Neural progenitor cell (in vitro differentiated cells): ENCODE results near the gene STPG1. TPM values are rescaled to one million over a fixed set of nuclear protein-coding genes. Genes with fewer than 3 reads are reported as not detected.

ENCODE experiments used
- DNase-seq: peaks from one replicate; pipeline ENCODE4 v3.0.0-alpha.2; 2016; ENCODE audit warnings: low spot score
- H2AFZ ChIP-seq: fragments of 200-600 bp; sonication (generic); replicated peaks from 2 replicates; pipeline ENCODE4 v1.6.1; 2016; ENCODE audit warnings: antibody characterized with exemption
- H3F3A ChIP-seq: fragments of 200-600 bp; sonication (generic); 2 replicates; pipeline ENCODE4 v1.6.1; 2016; ENCODE audit warnings: antibody characterized with exemption, low read depth
- H3K27ac ChIP-seq: fragments of 200-600 bp; sonication (generic); 2 replicates; pipeline ENCODE4 v1.5.1; 2016; ENCODE audit warnings: mild to moderate bottlenecking
- H3K27me3 ChIP-seq: fragments of 200-600 bp; sonication (generic); 2 replicates; pipeline ENCODE4 v1.6.1; 2016; ENCODE audit warnings: mild to moderate bottlenecking, moderate library complexity
- H3K36me3 ChIP-seq: fragments of 200-600 bp; sonication (generic); 2 replicates; pipeline ENCODE4 v1.5.1; 2016
- H3K4me1 ChIP-seq: fragments of 200-600 bp; sonication (generic); 2 replicates; pipeline ENCODE4 v1.6.1; 2016; ENCODE audit warnings: mixed run types
- H3K4me2 ChIP-seq: fragments of 200-600 bp; sonication (generic); 2 replicates; pipeline ENCODE4 v1.6.1; 2016
- H3K4me3 ChIP-seq: fragments of 200-600 bp; sonication (generic); 2 replicates; pipeline ENCODE4 v1.5.1; 2016
- H3K79me2 ChIP-seq: fragments of 200-600 bp; sonication (generic); 2 replicates; pipeline ENCODE4 v1.6.1; 2016; ENCODE audit warnings: low read depth
- H3K9ac ChIP-seq: fragments of 200-600 bp; sonication (generic); 2 replicates; pipeline ENCODE4 v1.6.1; 2016
- H3K9me3 ChIP-seq: fragments of 200-600 bp; sonication (generic); 2 replicates; pipeline ENCODE4 v1.5.1; 2016; ENCODE audit warnings: low read depth
- H4K20me1 ChIP-seq: fragments of 200-600 bp; sonication (generic); 2 replicates; pipeline ENCODE4 v1.6.1; 2016; ENCODE audit warnings: low read depth
- H3K27ac Mint-ChIP-seq: 3 replicates; pipeline ENCODE4 v1.8.0; 2021; ENCODE audit warnings: mixed read lengths
- H3K27me3 Mint-ChIP-seq: 2 replicates; pipeline ENCODE4 v1.8.0; 2022; ENCODE audit warnings: low read depth, mild to moderate bottlenecking, inconsistent platforms, moderate library complexity, mixed read lengths; ENCODE audit not compliant: insufficient read depth
- H3K36me3 Mint-ChIP-seq: 3 replicates; pipeline ENCODE4 v1.8.0; 2021; ENCODE audit warnings: mixed read lengths
- H3K4me1 Mint-ChIP-seq: 3 replicates; pipeline ENCODE4 v1.8.0; 2021; ENCODE audit warnings: mixed read lengths
- H3K4me3 Mint-ChIP-seq: 3 replicates; pipeline ENCODE4 v1.8.0; 2021; ENCODE audit warnings: mild to moderate bottlenecking, moderate library complexity, mixed read lengths
- H3K9me3 Mint-ChIP-seq: 3 replicates; pipeline ENCODE4 v1.8.0; 2020; ENCODE audit warnings: mixed read lengths
- CTCF ChIP-seq: fragments of 200-600 bp; sonication (generic); IDR thresholded peaks from 2 replicates; pipeline ENCODE4 v1.5.1; 2017; ENCODE audit warnings: antibody characterized with exemption, mild to moderate bottlenecking
- EZH2 ChIP-seq: fragments of 200-600 bp; sonication (generic); IDR thresholded peaks from 2 replicates; pipeline ENCODE4 v1.6.1; 2017; ENCODE audit warnings: antibody characterized with exemption, mild to moderate bottlenecking, moderate library complexity
- EZH2phosphoT487 ChIP-seq: fragments of 200-600 bp; sonication (generic); IDR thresholded peaks from 2 replicates; pipeline ENCODE4 v1.6.1; 2017; ENCODE audit warnings: antibody characterized with exemption
- total RNA-seq: library from RNA; depleted of rRNA; stranded (reverse); fragments of >200 nt; gene quantifications from 2 replicates; pipeline ENCODE4 v1.2.3, GENCODE V29; 2015; ENCODE audit warnings: low replicate concordance

STPG1 gene
- total RNA-seq, 1 donor from 2014 or later = 15.9 TPM

- H3K9me3 ChIP-seq = no peaks in the 10 kb centered on the region
- H2AFZ ChIP-seq = no peak overlapping the region
- no peak overlapping the region for H3K9ac ChIP-seq
- no peak for DNase-seq
- peaks cover 16% of the 10 kb centered on the region for H3K4me1 Mint-ChIP-seq
- peaks cover 11% of the 10 kb centered on the region for H3K4me1 ChIP-seq
- no peaks in the 10 kb centered on the region for H3K36me3 Mint-ChIP-seq
- no peak overlapping the region for H3K4me3 Mint-ChIP-seq
- TF ChIP-seq EZH2phosphoT487 (no peak), EZH2 (no peak), CTCF (no peak)
- no peaks in the 10 kb centered on the region for H4K20me1 ChIP-seq
- H3F3A ChIP-seq = peaks cover 28% of the 10 kb centered on the region
- no peak overlapping the region for H3K4me3 ChIP-seq
- H3K27me3 Mint-ChIP-seq = peaks cover 36% of the 10 kb centered on the region
- no peaks in the 10 kb centered on the region for H3K9me3 Mint-ChIP-seq
- no peaks in the 10 kb centered on the region for H3K36me3 ChIP-seq
- no peak overlapping the region for H3K27ac ChIP-seq
- no peak overlapping the region for H3K4me2 ChIP-seq
- peaks cover 64% of the 10 kb centered on the region for H3K27me3 ChIP-seq
- H3K79me2 ChIP-seq = no peaks in the 10 kb centered on the region
- no peak overlapping the region for H3K27ac Mint-ChIP-seq
Measured at GRCh38 chr1:24325587-24326449, 87.8 kb downstream of the STPG1 start.

- Histone ChIP-seq H3K27ac (no peak overlapping the region), H3K4me3 (no peak overlapping the region), H3K9ac (no peak overlapping the region), H3K27me3 (peaks cover 73% of the 10 kb centered on the region), H3K79me2 (no peaks in the 10 kb centered on the region), H3K4me1 (peaks cover 12% of the 10 kb centered on the region), H4K20me1 (no peaks in the 10 kb centered on the region), H3K9me3 (no peaks in the 10 kb centered on the region), H3K4me2 (no peak overlapping the region), H3F3A (peaks cover 37% of the 10 kb centered on the region), H2AFZ (no peak overlapping the region), H3K36me3 (no peaks in the 10 kb centered on the region)
- H3K4me3 Mint-ChIP-seq = no peak overlapping the region
- peaks cover 2% of the 10 kb centered on the region for H3K9me3 Mint-ChIP-seq
- no peaks in the 10 kb centered on the region for H3K36me3 Mint-ChIP-seq
- peaks cover 25% of the 10 kb centered on the region for H3K4me1 Mint-ChIP-seq
- DNase-seq = no peak
- TF ChIP-seq CTCF = no peak
- no peak for TF ChIP-seq EZH2
- TF ChIP-seq EZH2phosphoT487 = no peak
- no peak overlapping the region for H3K27ac Mint-ChIP-seq
- H3K27me3 Mint-ChIP-seq = peaks cover 45% of the 10 kb centered on the region
Measured at GRCh38 chr1:24324903-24325302, 88.7 kb downstream of the STPG1 start.

- H3K4me2 ChIP-seq = no peak overlapping the region
- H3K27me3 ChIP-seq = peaks cover 89% of the 10 kb centered on the region
Measured at GRCh38 chr1:24323281-24323680, 90.3 kb downstream of the STPG1 start.

More at GRCh38 chr1:24323281-24323680, 90.3 kb downstream of the STPG1 start:
- peaks cover 26% of the 10 kb centered on the region for H3K4me1 ChIP-seq
- H3K9me3 ChIP-seq = no peaks in the 10 kb centered on the region
- H3K4me3 ChIP-seq = no peak overlapping the region
- H3K79me2 ChIP-seq = no peaks in the 10 kb centered on the region
- no peaks in the 10 kb centered on the region for H3K36me3 ChIP-seq
- Mint-ChIP-seq H3K4me3 (no peak overlapping the region), H3K36me3 (no peaks in the 10 kb centered on the region), H3K9me3 (peaks cover 2% of the 10 kb centered on the region), H3K4me1 (peaks cover 41% of the 10 kb centered on the region), H3K27ac (no peak overlapping the region), H3K27me3 (peaks cover 56% of the 10 kb centered on the region)
- DNase-seq = no peak
- H3K9ac ChIP-seq = no peak overlapping the region
- H4K20me1 ChIP-seq = no peaks in the 10 kb centered on the region
- no peak overlapping the region for H2AFZ ChIP-seq
- peaks cover 45% of the 10 kb centered on the region for H3F3A ChIP-seq
- H3K27ac ChIP-seq = no peak overlapping the region
- TF ChIP-seq CTCF (no peak), EZH2 (no peak), EZH2phosphoT487 (no peak)
